Skeletal muscle cell (primary cell): Measurements from ENCODE around the gene EI24.
"Not testable (repeated sequence)": the region's sequence is repeated elsewhere in the genome, so short reads cannot be mapped to it uniquely, and the experiment has no call there.

Experiments used
- DNase-seq: peaks from one replicate; pipeline ENCODE4 v3.0.0-alpha.2; 2010; ENCODE audit warnings: low read depth
- H3K4me3 ChIP-seq: 2 replicates; pipeline ENCODE4 v1.5.1; 2011; ENCODE audit warnings: low read depth, mild to moderate bottlenecking, control low read depth, low read length, moderate library complexity

The EI24 gene

DNA sequence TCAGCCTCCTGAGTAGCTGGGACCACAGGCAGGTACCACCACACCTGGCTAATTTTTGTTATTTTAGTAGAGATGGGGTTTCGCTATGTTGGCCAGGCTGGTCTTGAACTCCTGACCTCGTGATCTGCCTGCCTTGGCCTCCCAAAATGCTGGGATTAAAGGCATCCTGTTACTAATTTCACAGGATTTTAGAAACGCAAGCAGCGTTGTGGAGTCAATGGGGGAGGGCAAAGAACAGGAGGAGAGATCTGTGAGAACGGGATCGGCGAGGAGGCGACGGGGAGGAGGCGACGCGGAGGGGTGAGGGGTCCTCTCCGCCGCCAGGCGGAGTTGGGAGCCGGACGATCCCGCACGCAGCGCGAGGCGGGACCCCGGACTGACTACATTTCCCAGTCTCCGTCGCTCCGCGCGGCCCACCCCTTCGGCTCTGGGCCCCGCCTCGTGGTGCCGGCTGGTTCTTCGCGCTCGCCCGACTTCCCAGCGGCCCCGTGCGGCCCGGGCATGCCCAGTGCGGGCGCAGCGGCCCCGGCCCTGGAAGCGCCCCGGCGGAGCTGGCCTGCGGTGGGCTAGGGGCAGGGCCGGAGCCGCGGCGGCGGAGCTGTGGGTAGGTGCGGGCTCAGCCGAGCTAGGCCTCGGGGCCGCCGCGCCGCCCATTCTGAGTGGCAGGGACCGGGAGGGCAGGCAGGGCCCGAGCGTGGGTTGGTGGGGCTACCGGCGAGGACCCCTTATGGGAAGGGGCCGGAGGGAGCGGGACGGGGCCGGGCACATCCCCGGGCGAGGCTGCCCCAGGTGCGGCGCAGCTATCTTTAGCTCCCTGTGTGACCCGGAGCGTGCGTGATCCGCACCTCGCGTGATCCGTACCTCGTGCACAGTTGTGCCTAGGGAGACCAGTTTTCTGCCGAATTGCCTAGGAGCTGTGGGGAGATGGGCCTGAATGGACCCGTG lies at the start of gene EI24:
Gene EI24 (plus strand): TSS at position 508 of the 945 bp plus-strand sequence. CDS start 3,051 bp downstream, outside the sequence.
- peak; percentile 76 for DNase-seq

GRCh38 chr11:125519860-125520834 lies 49.1 kb upstream of the EI24 start:
- H3K4me3 ChIP-seq, result no peak overlapping the region
- no peak for DNase-seq

More for the DNA sequence above, at the start of gene EI24:
- peak within 1 kb of the TSS; percentile 80 for H3K4me3 ChIP-seq

DNA sequence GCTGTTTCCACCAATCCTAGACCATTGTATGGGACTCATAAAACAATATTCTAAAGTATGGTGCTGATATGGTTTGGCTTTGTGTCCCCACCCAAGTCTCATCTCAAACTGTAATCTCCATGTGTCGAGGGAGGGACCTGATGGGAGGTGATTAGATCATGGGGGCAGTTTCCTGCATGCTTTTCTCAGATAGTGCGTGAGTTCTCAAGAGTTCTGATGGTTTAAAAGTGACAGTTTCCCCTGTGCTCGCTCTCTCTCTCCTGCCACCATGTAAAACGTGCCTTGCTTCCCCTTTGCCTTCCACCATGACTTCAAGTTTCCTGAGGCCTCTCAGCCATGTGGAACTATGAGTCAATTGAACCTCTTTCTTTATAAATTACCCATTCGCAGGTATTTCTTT lies 44.0 kb upstream of the EI24 start:
- H3K4me3 ChIP-seq, result no peak overlapping the region
- no peak for DNase-seq

DNA sequence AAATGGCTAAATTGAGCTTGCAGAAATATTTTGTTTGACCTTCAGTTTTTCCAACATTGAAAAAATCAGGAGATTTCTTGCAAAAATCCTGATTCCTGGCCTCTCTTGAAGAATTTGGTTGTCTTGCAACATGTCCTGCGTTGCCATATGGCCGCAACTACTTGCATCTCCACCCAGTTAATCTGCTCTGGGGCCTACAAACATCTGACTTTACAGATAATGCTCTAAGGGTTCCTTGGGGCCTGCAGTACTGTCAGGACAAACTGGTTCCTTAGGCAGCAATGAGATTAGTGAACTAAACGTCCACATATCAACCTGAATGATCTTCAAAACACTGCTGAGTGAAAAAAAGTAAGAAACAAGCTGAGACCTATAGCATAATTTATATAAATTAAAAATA lies 36.6 kb upstream of the EI24 start:
- no peak overlapping the region for H3K4me3 ChIP-seq
- no peak for DNase-seq

DNA sequence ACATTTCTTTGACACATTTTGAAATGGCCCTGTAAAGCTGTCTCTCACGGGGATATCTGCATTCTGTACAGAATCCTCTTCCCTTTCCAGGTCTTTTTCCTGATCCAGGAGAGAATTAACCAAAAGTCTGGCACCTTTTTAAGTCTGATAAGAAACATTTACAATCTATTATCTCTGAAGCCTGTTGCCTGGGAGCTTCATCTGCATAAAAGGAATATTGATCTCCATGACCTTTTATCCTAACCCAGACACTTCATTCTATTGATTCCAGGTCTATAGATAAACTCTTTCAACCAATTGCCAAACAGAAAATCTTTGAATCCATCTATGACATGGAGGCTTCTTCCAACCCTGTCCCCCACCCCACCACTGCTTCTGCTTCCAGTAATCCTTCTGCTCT lies 33.7 kb upstream of the EI24 start:
- H3K4me3 ChIP-seq, result no peak overlapping the region

DNA sequence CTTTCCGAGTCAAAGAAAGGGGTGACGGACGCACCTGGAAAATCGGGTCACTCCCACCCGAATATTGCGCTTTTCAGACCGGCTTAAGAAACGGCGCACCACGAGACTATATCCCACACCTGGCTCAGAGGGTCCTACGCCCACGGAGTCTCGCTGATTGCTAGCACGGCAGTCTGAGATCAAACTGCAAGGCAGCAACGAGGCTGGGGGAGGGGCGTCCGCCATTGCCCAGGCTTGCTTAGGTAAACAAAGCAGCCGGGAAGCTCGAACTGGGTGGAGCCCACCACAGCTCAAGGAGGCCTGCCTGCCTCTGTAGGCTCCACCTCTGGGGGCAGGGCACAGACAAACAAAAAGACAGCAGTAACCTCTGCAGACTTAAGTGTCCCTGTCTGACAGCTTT lies 32.4 kb upstream of the EI24 start:
- not testable (repeated sequence) for DNase-seq, H3K4me3 ChIP-seq

More for the DNA sequence above, 33.7 kb upstream of the EI24 start:
- DNase-seq, result no peak

DNA sequence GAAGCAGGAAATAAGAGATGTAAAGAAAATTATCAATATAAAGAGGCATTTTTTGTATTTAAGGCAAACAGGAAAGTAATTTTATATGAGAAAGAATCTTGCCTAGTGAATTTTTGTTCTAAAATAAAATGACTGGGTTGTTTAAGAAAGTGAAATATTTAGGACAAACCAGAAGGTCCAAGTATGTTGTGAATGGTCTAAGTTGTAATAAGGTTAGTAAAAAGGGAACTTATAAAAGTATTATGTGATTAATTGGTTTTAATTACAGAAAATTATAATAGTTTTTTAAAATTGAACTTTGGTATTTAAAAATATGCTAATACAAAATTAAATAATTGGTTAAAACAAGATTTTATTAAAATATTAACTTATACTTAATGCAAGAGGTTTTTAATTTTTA lies 26.6 kb upstream of the EI24 start:
- DNase-seq, result no peak
- H3K4me3 ChIP-seq, result no peak overlapping the region

- no peak for DNase-seq
- H3K4me3 ChIP-seq, result no peak overlapping the region
Observed at GRCh38 chr11:125550780-125551179, 18.5 kb upstream of the EI24 start.

GRCh38 chr11:125551835-125552342 lies 17.4 kb upstream of the EI24 start:
- DNase-seq, result no peak
- no peak overlapping the region for H3K4me3 ChIP-seq

GRCh38 chr11:125552927-125553326 lies 16.4 kb upstream of the EI24 start:
- no peak overlapping the region for H3K4me3 ChIP-seq
- no peak for DNase-seq

GRCh38 chr11:125553357-125553756 lies 15.9 kb upstream of the EI24 start:
- H3K4me3 ChIP-seq, result no peak overlapping the region
- DNase-seq, result no peak

DNA sequence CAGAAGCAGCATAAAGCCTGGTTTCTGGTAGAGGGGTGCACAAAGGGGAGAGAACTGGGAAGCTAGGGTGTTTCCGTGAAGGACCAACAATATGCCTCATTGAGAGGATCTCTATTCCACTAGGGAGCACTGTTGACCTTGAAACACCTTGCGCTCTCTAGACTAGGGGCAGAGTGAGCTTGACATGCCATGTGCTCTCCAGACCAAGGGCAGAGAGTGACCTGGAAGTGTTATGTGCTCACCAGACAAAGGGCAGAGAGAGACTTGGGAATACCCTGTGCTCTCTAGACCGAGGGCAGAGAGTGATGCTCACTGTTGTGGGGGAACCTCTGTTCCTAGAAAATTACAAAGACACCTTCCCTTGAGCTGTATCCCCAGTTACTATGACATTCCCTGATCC lies 15.2 kb upstream of the EI24 start:
- H3K4me3 ChIP-seq, result no peak overlapping the region
- no peak for DNase-seq

GRCh38 chr11:125559888-125560287 lies 9.4 kb upstream of the EI24 start:
- DNase-seq, result no peak
- H3K4me3 ChIP-seq, result no peak overlapping the region

GRCh38 chr11:125561924-125562323 lies 7.4 kb upstream of the EI24 start:
- DNase-seq, result no peak
- H3K4me3 ChIP-seq, result no peak overlapping the region

DNA sequence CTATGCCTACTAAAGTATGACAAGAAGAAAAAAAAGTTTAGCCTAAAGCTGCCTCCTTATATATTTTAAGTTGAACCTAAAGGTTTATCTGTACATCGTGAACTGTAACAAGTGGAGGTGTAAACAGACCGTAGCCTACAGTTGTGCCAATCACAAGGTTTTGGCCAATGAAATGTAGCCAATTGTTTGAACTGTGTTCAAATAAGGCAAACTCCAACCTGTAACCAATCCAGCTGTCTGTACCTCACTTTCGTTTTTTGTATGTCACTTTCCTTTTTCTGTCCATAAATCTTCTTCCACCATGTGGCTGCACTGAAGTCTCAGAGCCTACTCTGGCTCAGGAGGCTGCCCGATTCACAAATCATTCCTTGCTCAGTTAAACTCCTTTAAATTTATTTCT lies 6.8 kb upstream of the EI24 start:
- no peak for DNase-seq
- no peak overlapping the region for H3K4me3 ChIP-seq

GRCh38 chr11:125564357-125564756 lies 4.9 kb upstream of the EI24 start:
- DNase-seq, result no peak
- no peak overlapping the region for H3K4me3 ChIP-seq

DNA sequence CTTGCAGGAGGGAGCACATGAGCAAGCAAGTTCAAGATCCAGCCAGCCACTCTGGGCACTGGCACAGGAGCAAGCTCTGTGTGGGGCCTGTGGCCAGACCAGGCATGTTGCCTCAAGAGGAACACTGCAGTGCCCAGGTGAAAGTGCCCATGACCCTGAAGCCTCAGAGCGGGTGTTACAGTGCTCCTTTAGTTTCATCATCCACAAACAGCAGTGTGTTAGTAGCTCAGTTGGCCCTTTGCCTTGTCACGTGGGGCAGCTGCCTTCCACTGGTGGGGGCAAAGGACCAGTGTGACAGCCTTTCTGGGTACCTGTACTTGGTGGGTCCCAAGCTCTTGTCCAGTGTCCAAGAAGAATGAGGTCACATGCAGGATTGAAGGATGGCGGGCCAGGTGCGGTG lies 3.0 kb upstream of the EI24 start:
- no peak overlapping the region for H3K4me3 ChIP-seq
- DNase-seq, result no peak

GRCh38 chr11:125569915-125570621 lies 791 bp downstream of the EI24 start:
- peak overlapping the region; percentile 80 for H3K4me3 ChIP-seq
- DNase-seq, result no peak

DNA sequence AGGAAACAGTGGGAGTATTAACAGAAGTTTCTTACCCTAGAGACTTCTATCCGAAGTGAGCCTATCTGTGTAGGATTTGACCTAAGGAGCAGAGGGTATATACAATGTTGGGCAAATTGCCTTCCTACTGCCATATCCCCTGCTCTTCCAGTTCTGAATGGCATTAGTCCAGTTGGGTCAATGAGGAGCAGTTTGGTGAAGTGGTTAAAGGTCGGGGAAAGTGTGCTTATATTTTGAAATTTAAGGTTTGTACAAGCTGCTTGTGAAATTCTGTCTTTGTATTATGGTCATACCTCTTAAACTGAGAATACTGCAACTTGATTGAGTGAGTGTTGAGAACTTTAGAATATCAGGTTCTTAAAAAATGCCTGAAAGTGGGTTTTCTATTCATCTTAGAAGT lies 1.7 kb downstream of the EI24 start:
- no peak overlapping the region for H3K4me3 ChIP-seq

More for the DNA sequence above, 1.7 kb downstream of the EI24 start:
- no peak for DNase-seq
